GM12875 (cell line): ENCODE data around the gene COL4A3.

Experiments
- H3K4me3 ChIP-seq: one replicate; pipeline ENCODE4 v1.5.1; 2011; ENCODE audit warnings: low read depth, low read length, control low read depth
- TF ChIP-seq, protein P1 (sequence below): IDR thresholded peaks from 2 replicates; pipeline ENCODE4 v1.5.1; 2011; ENCODE audit warnings: low read depth, mild to moderate bottlenecking, control low read depth, inconsistent platforms, low read length, moderate library complexity, borderline replicate concordance; ENCODE audit not compliant: insufficient read depth

Gene COL4A3

DNA sequence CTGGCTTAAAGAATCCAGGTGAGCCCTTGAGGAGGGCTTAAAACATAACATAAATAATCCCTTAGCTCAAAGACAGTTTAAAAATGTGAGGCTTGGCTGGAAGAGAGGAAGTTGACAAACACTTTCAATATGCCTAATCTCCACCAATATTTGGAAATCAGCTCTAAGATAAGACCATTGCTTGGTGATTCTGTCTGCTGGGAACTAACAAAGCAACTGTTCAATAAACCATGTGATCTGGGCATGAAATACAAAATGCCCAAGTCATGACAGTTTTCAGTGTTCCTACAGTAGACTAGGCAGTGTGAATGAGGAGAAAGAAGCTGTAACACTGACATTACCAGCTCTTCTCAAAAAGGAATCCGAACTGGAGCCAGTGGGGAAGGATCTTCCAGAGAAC is 171.3 kb downstream of the COL4A3 start:
- TF ChIP-seq, protein P1, sequence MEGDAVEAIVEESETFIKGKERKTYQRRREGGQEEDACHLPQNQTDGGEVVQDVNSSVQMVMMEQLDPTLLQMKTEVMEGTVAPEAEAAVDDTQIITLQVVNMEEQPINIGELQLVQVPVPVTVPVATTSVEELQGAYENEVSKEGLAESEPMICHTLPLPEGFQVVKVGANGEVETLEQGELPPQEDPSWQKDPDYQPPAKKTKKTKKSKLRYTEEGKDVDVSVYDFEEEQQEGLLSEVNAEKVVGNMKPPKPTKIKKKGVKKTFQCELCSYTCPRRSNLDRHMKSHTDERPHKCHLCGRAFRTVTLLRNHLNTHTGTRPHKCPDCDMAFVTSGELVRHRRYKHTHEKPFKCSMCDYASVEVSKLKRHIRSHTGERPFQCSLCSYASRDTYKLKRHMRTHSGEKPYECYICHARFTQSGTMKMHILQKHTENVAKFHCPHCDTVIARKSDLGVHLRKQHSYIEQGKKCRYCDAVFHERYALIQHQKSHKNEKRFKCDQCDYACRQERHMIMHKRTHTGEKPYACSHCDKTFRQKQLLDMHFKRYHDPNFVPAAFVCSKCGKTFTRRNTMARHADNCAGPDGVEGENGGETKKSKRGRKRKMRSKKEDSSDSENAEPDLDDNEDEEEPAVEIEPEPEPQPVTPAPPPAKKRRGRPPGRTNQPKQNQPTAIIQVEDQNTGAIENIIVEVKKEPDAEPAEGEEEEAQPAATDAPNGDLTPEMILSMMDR, result no peak

GRCh38 chr2:227337442-227337841 is 173.0 kb downstream of the COL4A3 start:
- H3K4me3 ChIP-seq, result no peak overlapping the region
- TF ChIP-seq, protein P1, result no peak

More for the DNA sequence above, 171.3 kb downstream of the COL4A3 start:
- no peak overlapping the region for H3K4me3 ChIP-seq

DNA sequence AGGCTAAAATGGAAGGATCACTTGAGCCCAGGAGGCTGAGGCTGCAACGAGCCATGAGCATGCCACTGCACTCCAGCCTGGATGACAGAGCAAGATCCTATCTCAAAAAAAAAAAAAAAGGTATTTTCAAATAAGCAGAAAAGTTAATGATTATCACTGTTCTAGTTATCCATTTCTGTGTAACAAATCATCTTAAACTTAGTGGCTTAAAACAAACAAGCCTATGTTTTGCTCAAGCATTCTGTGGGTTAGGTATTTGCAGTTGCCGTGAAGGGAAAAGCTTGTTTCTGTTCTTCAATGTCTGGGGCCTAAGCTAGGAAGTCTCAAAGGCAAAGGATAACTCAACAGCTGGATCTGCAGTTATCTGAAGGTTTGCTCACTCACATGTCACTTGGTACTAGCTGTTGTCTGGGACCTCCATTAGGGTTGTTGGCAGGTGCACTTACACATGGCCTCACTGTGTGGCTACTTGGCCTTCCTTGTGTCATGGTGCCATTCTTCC is 174.7 kb downstream of the COL4A3 start:
- no peak overlapping the region for H3K4me3 ChIP-seq
- TF ChIP-seq, protein P1, result no peak

DNA sequence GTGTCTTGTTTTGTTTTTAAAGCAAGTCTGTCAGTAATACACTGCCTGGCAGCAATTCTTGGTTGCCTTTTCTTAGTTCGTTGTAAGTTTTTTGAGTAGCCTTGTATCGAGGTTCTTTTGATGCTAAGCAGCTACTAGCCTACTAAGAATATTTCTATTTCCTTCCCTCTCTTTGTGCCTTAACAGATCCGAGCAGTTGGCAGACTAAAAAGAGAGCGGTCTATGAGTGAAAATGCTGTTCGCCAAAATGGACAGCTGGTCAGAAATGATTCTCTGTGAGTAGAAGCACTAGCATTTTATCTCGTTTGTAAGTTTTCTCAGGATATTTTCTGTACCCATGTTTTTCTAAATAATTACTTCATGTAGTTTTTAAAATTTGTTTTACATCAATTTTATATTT is 175.7 kb downstream of the COL4A3 start:
- TF ChIP-seq, protein P1, result no peak
- H3K4me3 ChIP-seq, result no peak overlapping the region

DNA sequence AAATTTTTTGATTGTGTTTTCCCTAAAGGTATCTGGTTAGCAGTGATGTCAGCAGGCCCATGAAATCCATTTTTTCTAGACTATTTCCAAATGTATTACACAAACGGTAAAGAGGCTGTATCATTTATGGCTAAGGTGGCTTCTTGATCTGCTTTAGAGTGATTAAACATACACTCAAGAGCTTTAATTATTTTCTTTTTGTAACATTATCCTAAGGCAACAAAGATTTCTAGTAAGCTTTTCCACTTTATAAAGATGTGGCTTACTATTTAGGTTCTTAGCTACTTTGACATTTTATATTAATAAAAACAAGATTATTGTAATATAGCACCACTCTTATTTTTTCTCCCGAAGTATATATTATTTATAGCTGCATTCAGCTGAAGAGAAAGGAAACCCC is 177.1 kb downstream of the COL4A3 start:
- no peak overlapping the region for H3K4me3 ChIP-seq
- TF ChIP-seq, protein P1, result no peak

DNA sequence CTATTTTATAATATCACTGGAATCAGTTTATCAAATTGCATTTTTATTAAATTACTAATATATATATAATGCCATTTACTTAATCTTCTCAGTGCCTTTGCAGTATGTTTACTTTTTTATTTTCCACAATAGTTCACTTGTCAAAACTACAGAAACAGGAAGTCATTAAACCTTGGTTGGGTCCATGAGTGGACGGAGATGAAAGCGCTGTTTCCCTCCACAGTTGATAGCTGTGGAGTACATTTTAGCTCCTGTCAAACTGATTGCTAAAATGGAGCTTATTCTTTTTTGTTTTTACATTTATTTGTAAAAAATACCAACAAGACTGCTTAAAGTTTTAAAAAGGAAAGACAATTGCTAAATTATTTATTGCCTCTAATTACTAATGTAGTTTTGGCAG is 179.8 kb downstream of the COL4A3 start:
- TF ChIP-seq, protein P1, result no peak
- H3K4me3 ChIP-seq, result no peak overlapping the region

- TF ChIP-seq, protein P1, result no peak
- H3K4me3 ChIP-seq, result no peak overlapping the region
Measured at GRCh38 chr2:227347117-227347516, 182.7 kb downstream of the COL4A3 start.
